Bronchial epithelial cell (primary cell): ENCODE measurements around the gene COL20A1. TPM values are rescaled to one million over a fixed set of nuclear protein-coding genes. Genes with fewer than 3 reads are reported as not detected.

Experiments used
- DNase-seq: peaks from one replicate; pipeline ENCODE4 v3.0.0-alpha.2; 2010; ENCODE audit warnings: low read depth
- FAIRE-seq: peaks from 2 replicates; lab custom pipeline; 2011; peaks lifted over from hg19 to GRCh38; lab: Jason Lieb, UNC
- H3K27me3 ChIP-seq: 2 replicates; pipeline ENCODE4 v1.5.1; 2011; ENCODE audit warnings: low read length; ENCODE audit not compliant: control insufficient read depth, insufficient read depth
- H3K36me3 ChIP-seq: 2 replicates; pipeline ENCODE4 v1.5.1; 2011; ENCODE audit warnings: low read length; ENCODE audit not compliant: control insufficient read depth, insufficient read depth
- H3K4me3 ChIP-seq: 2 replicates; pipeline ENCODE4 v1.5.1; 2011; ENCODE audit warnings: mild to moderate bottlenecking, low read depth, low read length, control low read depth
- total RNA-seq: library from RNA; depleted of rRNA; stranded (reverse); fragments of >200 nt; gene quantifications from 2 replicates; pipeline ENCODE4 v1.2.1, GENCODE V29; 2014
- TF ChIP-seq, protein P1 (sequence below): IDR thresholded peaks from 2 replicates; pipeline ENCODE4 v1.5.1; 2011; ENCODE audit warnings: mild to moderate bottlenecking, moderate library complexity, low read length, control low read depth, inconsistent platforms; ENCODE audit not compliant: insufficient read depth, severe bottlenecking

The COL20A1 gene
- total RNA-seq, 1 donor from 2014 or later = not detected

DNA sequence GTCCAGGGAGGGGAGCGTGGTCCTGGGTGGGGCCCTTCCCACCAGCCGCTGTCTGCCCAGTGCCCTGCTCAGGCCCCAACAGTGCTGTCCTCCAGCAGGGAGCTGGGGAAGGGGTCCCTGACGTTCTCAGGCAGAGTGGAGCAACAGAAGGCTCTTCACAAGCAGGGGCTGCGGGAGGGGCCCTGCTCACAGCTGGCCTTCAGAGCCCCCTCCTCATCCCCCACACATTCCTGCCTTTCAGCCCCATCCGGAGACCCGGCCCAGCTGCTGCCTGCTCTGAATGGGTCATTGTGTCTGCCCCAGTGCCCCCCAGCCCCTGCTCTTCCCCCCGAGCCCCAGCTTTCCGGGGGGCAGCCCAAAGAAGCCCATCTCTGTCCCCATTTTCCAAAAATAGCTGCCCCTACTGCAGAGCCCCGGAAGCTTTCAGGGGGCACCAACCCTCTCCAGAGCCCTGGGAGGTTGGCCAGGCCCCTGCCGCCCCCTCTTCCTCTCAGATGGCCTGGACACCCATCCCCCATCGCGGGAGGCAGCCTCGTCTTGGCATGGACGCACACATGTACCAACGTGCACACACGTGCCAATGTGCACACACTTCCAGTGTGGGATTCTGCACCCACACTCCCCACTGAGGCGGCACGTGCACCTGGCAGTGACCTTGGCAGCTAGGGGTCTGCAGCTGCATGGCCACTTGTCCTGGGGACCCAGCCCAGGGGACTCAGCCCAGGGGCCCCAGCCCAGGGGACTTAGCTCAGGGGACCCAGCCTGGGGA is 3.7 kb downstream of the COL20A1 start:
- DNase-seq (no peak), FAIRE-seq (no peak)
- no peaks in the 10 kb centered on the region for H3K36me3 ChIP-seq
- TF ChIP-seq, protein P1, sequence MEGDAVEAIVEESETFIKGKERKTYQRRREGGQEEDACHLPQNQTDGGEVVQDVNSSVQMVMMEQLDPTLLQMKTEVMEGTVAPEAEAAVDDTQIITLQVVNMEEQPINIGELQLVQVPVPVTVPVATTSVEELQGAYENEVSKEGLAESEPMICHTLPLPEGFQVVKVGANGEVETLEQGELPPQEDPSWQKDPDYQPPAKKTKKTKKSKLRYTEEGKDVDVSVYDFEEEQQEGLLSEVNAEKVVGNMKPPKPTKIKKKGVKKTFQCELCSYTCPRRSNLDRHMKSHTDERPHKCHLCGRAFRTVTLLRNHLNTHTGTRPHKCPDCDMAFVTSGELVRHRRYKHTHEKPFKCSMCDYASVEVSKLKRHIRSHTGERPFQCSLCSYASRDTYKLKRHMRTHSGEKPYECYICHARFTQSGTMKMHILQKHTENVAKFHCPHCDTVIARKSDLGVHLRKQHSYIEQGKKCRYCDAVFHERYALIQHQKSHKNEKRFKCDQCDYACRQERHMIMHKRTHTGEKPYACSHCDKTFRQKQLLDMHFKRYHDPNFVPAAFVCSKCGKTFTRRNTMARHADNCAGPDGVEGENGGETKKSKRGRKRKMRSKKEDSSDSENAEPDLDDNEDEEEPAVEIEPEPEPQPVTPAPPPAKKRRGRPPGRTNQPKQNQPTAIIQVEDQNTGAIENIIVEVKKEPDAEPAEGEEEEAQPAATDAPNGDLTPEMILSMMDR = no peak
- no peak overlapping the region for H3K4me3 ChIP-seq
- H3K27me3 ChIP-seq = peaks cover 9% of the 10 kb centered on the region

DNA sequence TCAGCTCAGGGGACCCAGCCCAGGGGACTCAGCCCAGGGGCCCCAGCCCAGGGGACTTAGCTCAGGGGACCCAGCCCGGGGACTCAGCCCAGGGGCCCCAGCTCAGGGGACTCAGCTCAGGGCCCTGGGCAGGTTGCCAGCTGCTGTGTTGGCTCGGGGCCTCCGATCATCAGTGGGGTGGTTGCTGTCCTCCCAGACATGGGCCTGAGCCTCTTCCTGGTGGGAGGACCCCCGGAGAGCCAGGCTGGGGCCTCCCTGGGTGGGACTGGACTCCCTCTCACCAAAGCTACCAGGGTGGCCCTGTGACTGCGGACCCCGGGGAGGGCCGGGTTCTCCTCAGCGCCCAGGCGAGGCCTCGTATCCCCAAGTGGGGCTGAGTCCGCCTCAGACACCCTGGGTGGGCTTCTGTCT is 4.4 kb downstream of the COL20A1 start:
- Histone ChIP-seq H3K4me3 (no peak overlapping the region), H3K27me3 (peaks cover 9% of the 10 kb centered on the region), H3K36me3 (no peaks in the 10 kb centered on the region)
- DNase-seq (no peak), FAIRE-seq (no peak)
- TF ChIP-seq, protein P1 = no peak

DNA sequence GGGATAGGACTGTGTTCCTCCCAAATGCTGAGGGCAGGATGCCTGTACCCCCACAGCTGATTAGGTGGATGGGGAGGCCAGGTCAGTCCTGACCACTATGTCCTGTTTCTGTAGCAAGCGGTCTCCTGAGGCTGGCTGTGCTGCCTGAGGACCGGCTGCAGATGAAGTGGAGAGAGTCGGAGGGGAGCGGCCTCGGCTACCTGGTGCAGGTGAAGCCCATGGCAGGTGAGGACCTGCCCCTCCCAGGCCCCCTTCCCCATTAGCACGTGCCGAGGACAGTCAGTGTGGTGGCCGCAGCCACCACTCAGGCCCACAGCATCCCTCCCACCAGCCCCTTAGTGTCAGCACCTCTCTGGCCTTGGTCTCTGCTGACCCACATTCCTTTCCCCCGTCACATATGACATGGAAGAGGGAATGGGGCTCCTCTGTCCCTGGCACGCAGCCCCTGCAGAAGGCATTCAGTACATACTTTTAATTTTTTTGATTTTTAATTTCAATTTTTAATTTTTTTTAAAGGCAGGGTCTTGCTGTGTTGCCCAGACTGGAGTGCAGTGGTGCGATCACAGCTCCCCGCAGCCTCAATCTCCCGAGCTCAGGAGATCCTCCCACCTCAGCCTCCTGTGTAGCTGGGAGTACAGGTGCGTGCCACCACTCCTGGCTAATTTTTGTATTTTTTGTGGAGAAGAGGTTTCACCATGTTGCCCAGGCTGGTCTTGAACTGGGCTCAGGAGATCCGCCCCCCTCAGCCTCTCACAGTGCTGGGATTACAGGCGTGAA is 5.0 kb downstream of the COL20A1 start:
- FAIRE-seq = no peak
- no peak overlapping the region for H3K4me3 ChIP-seq
- no peaks in the 10 kb centered on the region for H3K36me3 ChIP-seq
- TF ChIP-seq, protein P1 = no peak
- no peak for DNase-seq
- peaks cover 9% of the 10 kb centered on the region for H3K27me3 ChIP-seq

DNA sequence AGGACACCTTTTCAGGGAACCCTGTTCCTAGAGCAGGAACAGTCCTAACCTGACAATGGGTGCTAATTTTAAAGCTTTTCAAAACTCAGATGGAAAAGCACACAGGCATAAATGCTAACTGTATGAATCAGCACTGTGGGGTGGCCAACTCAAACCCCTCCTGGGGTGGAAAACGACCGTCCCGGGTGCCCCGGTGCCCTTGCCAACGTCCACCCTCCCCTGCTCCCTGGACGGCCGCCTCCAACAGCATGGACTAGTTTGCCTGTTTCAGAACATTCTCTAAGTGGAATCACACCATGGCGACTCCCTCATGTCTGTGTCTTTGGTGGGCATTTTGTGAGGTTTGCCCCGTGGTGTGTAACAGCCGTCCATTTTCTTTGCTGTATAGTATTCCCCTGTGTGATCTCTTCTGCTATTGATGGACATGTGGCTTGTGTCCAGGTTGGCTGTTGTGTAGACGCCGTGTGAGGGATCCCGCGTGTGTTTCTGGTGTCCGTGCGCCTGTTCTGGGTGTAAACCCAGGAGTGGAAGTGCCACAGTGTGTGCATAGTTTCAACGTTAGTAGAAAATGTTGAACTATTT is 5.8 kb downstream of the COL20A1 start:
- Histone ChIP-seq H3K27me3 (peaks cover 9% of the 10 kb centered on the region), H3K4me3 (no peak overlapping the region), H3K36me3 (no peaks in the 10 kb centered on the region)
- no peak for DNase-seq
- no peak for FAIRE-seq
- TF ChIP-seq, protein P1 = no peak

DNA sequence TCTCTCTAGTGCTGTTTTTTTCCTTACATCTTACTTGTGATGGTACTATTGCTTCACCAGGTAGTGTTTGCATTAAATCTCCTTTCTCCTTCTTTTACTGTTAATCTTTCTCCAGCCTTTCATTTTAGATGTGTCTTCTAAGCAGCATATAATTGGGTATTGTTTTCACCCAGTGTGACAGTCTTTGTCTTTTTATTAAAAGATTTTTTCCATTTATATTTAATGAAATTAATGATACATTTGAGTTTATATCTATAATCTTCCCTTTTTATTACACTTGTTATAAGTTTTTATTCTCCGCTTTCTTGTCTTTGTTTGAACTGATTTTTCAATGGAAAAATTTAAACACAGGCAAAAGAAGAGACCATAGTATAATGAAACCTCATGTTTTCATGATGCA is 8.7 kb downstream of the COL20A1 start:
- TF ChIP-seq, protein P1 = no peak
- Histone ChIP-seq H3K27me3 (peaks cover 4% of the 10 kb centered on the region), H3K4me3 (no peak overlapping the region), H3K36me3 (no peaks in the 10 kb centered on the region)
- FAIRE-seq = no peak
- no peak for DNase-seq
